Duodenal mucosa (tissue), 2 donors: Measurements from ENCODE around the gene MS4A18.

Experiments used
- H3K27ac ChIP-seq: one replicate; pipeline ENCODE4 v1.7.0; 2013; ENCODE audit warnings: low read depth, low read length
- H3K27me3 ChIP-seq, 2 donors: one replicate each; pipeline ENCODE4 v1.7.0; 2013; ENCODE audit warnings: low read length in 2 of 2, control low read depth in 1 of 2; ENCODE audit not compliant: insufficient read depth in 2 of 2, control insufficient read depth in 1 of 2
- H3K36me3 ChIP-seq, 2 donors: one replicate each; pipeline ENCODE4 v1.7.0; 2013; ENCODE audit warnings: low read length in 2 of 2, control low read depth in 1 of 2; ENCODE audit not compliant: insufficient read depth in 2 of 2, control insufficient read depth in 1 of 2
- H3K4me1 ChIP-seq, 2 donors: one replicate each; pipeline ENCODE4 v1.7.0; 2013; ENCODE audit warnings: low read length in 2 of 2, control low read depth in 1 of 2; ENCODE audit not compliant: insufficient read depth in 2 of 2, control insufficient read depth in 1 of 2
- H3K4me3 ChIP-seq, 2 donors: one replicate each; pipeline ENCODE4 v1.7.0; 2013; ENCODE audit warnings: low read length in 2 of 2, low read depth in 1 of 2
- H3K9ac ChIP-seq, 2 donors: one replicate each; pipeline ENCODE4 v1.7.0; 2013; ENCODE audit warnings: low read length in 2 of 2, low read depth in 1 of 2
- H3K9me3 ChIP-seq, 2 donors: one replicate each; pipeline ENCODE4 v1.7.0; 2013; ENCODE audit warnings: low read length in 2 of 2, control low read depth in 1 of 2; ENCODE audit not compliant: control insufficient read depth in 1 of 2

MS4A18 gene

GRCh38 chr11:60772666-60773065 is 48.1 kb downstream of the MS4A18 start:
- Histone ChIP-seq H3K9ac (no peak overlapping the region), H3K36me3 (no peaks in the 10 kb centered on the region), H3K27ac (no peak overlapping the region), H3K27me3 (peaks cover 0 to 6% of the 10 kb centered on the region in 2 donors), H3K4me3 (no peak overlapping the region), H3K4me1 (peaks cover 5 to 9% of the 10 kb centered on the region in 2 donors), H3K9me3 (no peaks in the 10 kb centered on the region)

- Histone ChIP-seq H3K36me3 (no peaks in the 10 kb centered on the region), H3K4me1 (peaks cover 5 to 10% of the 10 kb centered on the region in 2 donors), H3K27ac (no peak overlapping the region), H3K9ac (no peak overlapping the region), H3K27me3 (peaks cover 0 to 6% of the 10 kb centered on the region in 2 donors), H3K9me3 (no peaks in the 10 kb centered on the region), H3K4me3 (no peak overlapping the region)
Measured at GRCh38 chr11:60774726-60775125, 50.2 kb downstream of the MS4A18 start.

DNA sequence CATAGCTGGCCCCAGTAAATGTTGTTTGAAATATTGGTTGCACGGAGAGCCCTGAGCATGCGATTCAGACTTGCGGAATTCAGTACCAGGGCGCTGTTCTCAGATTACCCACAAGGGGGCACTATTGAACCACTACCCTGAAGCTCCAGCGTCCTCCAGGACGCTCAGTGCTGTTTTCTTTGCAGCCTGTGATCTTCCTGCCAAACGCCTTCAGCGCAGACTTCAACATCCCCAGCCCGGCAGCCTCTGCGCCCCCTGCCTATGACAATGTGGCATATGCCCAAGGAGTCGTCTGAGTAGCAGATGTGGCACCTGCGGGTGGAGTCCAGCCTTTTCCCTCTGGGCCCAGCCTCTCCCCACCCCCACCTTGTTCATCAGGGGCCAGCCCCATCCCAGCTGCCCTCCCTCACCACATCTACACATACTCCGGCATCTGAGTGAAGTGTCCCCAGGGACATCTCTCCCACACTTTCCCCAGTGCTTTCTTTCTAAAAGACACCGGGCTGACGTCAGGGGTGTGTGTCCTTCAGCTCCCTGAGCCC is 51.0 kb downstream of the MS4A18 start:
- no peaks in the 10 kb centered on the region for H3K36me3 ChIP-seq
- peaks cover 0 to 6% of the 10 kb centered on the region in 2 donors for H3K27me3 ChIP-seq
- peak overlapping the region in 1 of 2 donors; percentile 13 for H3K9ac ChIP-seq
- H3K9me3 ChIP-seq, result no peaks in the 10 kb centered on the region
- no peak overlapping the region for H3K4me3 ChIP-seq
- H3K4me1 ChIP-seq, result peaks cover 5 to 10% of the 10 kb centered on the region in 2 donors
- no peak overlapping the region for H3K27ac ChIP-seq

- Histone ChIP-seq H3K4me1 (peaks cover 9 to 14% of the 10 kb centered on the region in 2 donors), H3K9ac (no peak overlapping the region), H3K4me3 (no peak overlapping the region), H3K27me3 (peaks cover 0 to 6% of the 10 kb centered on the region in 2 donors), H3K9me3 (no peaks in the 10 kb centered on the region), H3K27ac (no peak overlapping the region), H3K36me3 (no peaks in the 10 kb centered on the region)
Measured at GRCh38 chr11:60776167-60776566, 51.6 kb downstream of the MS4A18 start.

DNA sequence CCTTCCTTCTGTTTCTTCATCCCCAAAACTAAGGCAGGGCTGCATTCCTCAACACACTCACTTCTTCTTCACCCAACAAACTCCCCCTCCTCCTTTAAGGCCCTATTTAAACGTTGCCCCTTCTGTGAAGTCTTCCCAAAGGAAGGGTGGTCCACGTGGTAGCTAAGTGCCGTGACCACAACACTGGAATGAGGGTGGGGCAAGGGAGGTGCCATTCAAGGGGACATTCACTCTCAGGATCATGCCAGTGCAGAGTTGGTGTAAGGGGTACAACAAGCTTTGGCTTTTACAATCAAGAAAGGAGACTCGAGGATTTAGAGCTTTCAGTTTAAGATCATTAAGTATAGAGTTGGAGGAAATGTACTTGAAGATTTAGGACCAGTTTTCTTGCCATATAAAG is 52.6 kb downstream of the MS4A18 start:
- H3K4me1 ChIP-seq, result peaks cover 9 to 21% of the 10 kb centered on the region in 2 donors
- H3K27ac ChIP-seq, result no peak overlapping the region
- no peaks in the 10 kb centered on the region for H3K36me3 ChIP-seq

GRCh38 chr11:60777572-60777971 is 53.1 kb downstream of the MS4A18 start:
- Histone ChIP-seq H3K36me3 (no peaks in the 10 kb centered on the region), H3K4me3 (no peak overlapping the region), H3K27ac (no peak overlapping the region), H3K9ac (no peak overlapping the region), H3K27me3 (no peaks in the 10 kb centered on the region), H3K4me1 (peaks cover 9 to 25% of the 10 kb centered on the region in 2 donors), H3K9me3 (no peaks in the 10 kb centered on the region)

More for the DNA sequence above, 52.6 kb downstream of the MS4A18 start:
- Histone ChIP-seq H3K27me3 (peaks cover 0 to 2% of the 10 kb centered on the region in 2 donors), H3K9ac (no peak overlapping the region), H3K4me3 (no peak overlapping the region), H3K9me3 (no peaks in the 10 kb centered on the region)

DNA sequence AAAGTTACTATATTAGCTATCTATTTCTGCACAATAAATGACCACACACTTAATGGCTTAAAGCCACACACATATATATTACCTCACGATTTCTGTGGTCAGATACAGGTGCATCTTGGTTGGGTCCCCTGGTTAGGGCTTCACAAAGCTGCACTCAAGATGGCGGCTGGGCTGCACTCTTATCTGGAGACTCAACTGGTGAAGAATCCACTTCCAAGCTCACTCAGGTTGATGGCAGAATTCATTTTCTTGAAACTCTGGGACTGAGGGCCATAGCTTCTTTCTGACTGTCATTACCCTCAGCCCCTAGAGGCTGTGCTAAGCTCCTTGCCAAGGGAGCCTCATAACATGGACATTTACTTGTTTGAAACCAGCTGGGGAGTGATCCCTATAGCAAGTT is 55.5 kb downstream of the MS4A18 start:
- Histone ChIP-seq H3K4me1 (peaks cover 16 to 36% of the 10 kb centered on the region in 2 donors), H3K27ac (no peak overlapping the region), H3K9me3 (no peaks in the 10 kb centered on the region), H3K27me3 (no peaks in the 10 kb centered on the region), H3K9ac (no peak overlapping the region), H3K36me3 (no peaks in the 10 kb centered on the region), H3K4me3 (no peak overlapping the region)

DNA sequence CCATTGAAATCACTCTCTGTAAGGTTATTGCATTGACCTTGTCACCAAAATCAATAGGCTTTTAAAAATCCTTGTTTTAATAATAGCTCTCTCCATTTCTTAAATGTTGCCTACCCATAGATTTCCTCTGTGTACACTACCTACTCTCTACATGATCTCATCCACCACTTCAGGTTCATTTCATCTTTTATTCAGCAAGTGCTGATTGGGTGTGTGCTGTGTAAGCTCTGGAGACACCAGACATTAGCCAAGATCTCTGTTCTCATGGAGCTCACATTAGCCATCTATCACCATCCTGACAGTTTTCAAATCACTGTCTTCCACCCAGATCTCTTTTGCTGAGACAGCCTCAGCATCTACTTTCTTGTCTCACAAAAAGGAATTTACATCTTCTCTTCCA is 56.3 kb downstream of the MS4A18 start:
- Histone ChIP-seq H3K9ac (no peak overlapping the region), H3K36me3 (no peaks in the 10 kb centered on the region), H3K4me3 (no peak overlapping the region), H3K9me3 (no peaks in the 10 kb centered on the region), H3K27me3 (no peaks in the 10 kb centered on the region), H3K27ac (no peak overlapping the region), H3K4me1 (peaks cover 18 to 38% of the 10 kb centered on the region in 2 donors)

- Histone ChIP-seq H3K27ac (no peak overlapping the region), H3K4me1 (peaks cover 22 to 41% of the 10 kb centered on the region in 2 donors), H3K36me3 (no peaks in the 10 kb centered on the region), H3K27me3 (no peaks in the 10 kb centered on the region), H3K9me3 (no peaks in the 10 kb centered on the region), H3K4me3 (no peak overlapping the region), H3K9ac (no peak overlapping the region)
Measured at GRCh38 chr11:60781286-60781980, 56.9 kb downstream of the MS4A18 start.

GRCh38 chr11:60781981-60782316 is 57.4 kb downstream of the MS4A18 start:
- Histone ChIP-seq H3K27me3 (no peaks in the 10 kb centered on the region), H3K36me3 (no peaks in the 10 kb centered on the region), H3K4me3 (no peak overlapping the region), H3K9me3 (no peaks in the 10 kb centered on the region), H3K9ac (no peak overlapping the region), H3K4me1 (peaks cover 27 to 46% of the 10 kb centered on the region in 2 donors), H3K27ac (no peak overlapping the region)
